ENCODE measurements around the gene FRS3.

DNA sequence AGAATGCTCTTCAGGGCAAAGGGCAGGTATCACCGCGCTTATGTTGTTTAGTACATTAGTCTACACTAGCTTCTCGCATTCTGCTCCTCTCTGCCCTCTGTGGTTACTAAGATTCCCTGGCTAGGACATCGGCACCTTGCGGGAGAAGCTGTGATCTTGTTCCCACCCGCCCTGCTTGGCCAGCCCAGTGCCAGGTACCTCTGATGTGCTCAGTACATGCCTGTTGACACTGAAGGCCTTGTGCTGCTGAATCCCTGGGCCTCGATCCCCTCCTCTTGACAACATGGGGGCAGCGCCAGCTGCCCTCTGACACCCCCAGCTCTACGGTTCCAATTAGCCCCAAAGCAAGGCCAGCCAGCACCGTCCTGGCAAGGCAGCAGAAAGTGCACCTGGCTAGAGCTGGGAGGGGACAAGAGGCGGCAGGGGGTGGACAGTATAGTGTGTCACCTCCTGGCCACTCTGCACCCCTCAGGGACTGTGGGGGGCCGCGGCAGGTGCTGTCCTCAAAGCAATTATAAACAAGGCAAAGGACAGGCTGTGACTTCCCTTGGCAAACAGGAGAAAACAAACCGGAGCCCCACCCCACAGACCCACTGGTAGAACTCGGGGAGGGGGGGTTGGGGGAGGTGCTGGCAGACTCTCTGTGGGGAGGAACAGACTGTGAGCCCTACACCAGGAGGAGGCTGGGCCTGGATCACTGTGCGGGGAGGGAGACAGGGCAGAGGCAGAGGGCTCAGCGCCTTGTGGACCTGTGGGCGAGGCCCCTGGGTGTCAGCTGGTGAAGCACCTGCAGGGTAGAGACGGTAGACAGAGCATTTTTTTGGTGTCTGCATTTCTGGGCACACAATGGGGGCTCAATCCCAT is 51.4 kb downstream of the FRS3 start:
- TF ChIP-seq, protein P1, sequence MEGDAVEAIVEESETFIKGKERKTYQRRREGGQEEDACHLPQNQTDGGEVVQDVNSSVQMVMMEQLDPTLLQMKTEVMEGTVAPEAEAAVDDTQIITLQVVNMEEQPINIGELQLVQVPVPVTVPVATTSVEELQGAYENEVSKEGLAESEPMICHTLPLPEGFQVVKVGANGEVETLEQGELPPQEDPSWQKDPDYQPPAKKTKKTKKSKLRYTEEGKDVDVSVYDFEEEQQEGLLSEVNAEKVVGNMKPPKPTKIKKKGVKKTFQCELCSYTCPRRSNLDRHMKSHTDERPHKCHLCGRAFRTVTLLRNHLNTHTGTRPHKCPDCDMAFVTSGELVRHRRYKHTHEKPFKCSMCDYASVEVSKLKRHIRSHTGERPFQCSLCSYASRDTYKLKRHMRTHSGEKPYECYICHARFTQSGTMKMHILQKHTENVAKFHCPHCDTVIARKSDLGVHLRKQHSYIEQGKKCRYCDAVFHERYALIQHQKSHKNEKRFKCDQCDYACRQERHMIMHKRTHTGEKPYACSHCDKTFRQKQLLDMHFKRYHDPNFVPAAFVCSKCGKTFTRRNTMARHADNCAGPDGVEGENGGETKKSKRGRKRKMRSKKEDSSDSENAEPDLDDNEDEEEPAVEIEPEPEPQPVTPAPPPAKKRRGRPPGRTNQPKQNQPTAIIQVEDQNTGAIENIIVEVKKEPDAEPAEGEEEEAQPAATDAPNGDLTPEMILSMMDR (IDR thresholded peaks at IDR 0.05 in 2 of 3, conservative IDR thresholded peaks at IDR 0.05 in 1 of 3; ENCODE audit: borderline replicate concordance in 1 of 3, insufficient read depth in 1 of 3, low read depth in 2 of 3, low read length in 2 of 3): no peak
- TF ChIP-seq EGR1 (IDR thresholded peaks at IDR 0.05; ENCODE audit: low read depth) (no peak), FOSL1 (IDR thresholded peaks at IDR 0.05; ENCODE audit: low read depth) (no peak), POLR2A (IDR thresholded peaks at IDR 0.05; ENCODE audit: borderline replicate concordance, extremely low read depth, insufficient read depth, insufficient read length) (no peak), EZH2 (IDR thresholded peaks at IDR 0.05) (no peak), EZH2phosphoT487 (IDR thresholded peaks at IDR 0.05; ENCODE audit: borderline replicate concordance) (no peak), ZNF274 (IDR thresholded peaks at IDR 0.05; ENCODE audit: low read depth, low read length) (no peak), SRF (IDR thresholded peaks at IDR 0.05; ENCODE audit: low read depth) (no peak)
- TF ChIP-seq, protein P2, sequence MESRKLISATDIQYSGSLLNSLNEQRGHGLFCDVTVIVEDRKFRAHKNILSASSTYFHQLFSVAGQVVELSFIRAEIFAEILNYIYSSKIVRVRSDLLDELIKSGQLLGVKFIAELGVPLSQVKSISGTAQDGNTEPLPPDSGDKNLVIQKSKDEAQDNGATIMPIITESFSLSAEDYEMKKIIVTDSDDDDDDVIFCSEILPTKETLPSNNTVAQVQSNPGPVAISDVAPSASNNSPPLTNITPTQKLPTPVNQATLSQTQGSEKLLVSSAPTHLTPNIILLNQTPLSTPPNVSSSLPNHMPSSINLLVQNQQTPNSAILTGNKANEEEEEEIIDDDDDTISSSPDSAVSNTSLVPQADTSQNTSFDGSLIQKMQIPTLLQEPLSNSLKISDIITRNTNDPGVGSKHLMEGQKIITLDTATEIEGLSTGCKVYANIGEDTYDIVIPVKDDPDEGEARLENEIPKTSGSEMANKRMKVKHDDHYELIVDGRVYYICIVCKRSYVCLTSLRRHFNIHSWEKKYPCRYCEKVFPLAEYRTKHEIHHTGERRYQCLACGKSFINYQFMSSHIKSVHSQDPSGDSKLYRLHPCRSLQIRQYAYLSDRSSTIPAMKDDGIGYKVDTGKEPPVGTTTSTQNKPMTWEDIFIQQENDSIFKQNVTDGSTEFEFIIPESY (IDR thresholded peaks at IDR 0.05; ENCODE audit: extremely low read depth, insufficient replicate concordance, low read length): no peak
- TF ChIP-seq, protein P3, sequence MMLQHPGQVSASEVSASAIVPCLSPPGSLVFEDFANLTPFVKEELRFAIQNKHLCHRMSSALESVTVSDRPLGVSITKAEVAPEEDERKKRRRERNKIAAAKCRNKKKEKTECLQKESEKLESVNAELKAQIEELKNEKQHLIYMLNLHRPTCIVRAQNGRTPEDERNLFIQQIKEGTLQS (IDR thresholded peaks at IDR 0.05): no peak
